Gastroesophageal sphincter (tissue), 3 donors: ENCODE results near the gene PLK3.
"Not testable (repeated sequence)": the region's sequence is repeated elsewhere in the genome, so short reads cannot be mapped to it uniquely, and the experiment has no call there.

Experiments
- CTCF ChIP-seq, 4 experiments: fragments of 200-600 bp in 2 of 4; fragments of 450-650 bp in 2 of 4; sonication (generic) in 1 of 4; IDR thresholded peaks; one replicate each; pipeline ENCODE4 v1.5.1; 2017 to 2019; ENCODE audit warnings: antibody characterized with exemption in 4 of 4, mild to moderate bottlenecking in 2 of 4, moderate library complexity in 2 of 4
- POLR2A ChIP-seq, 2 donors: fragments of 450-650 bp; IDR thresholded peaks; one replicate each; pipeline ENCODE4 v1.6.1; 2017; ENCODE audit warnings: antibody characterized with exemption in 2 of 2, mild to moderate bottlenecking in 2 of 2, moderate library complexity in 1 of 2

GRCh38 chr1:44797886-44798285, 2.3 kb upstream of the PLK3 start:
- not testable (repeated sequence) for TF ChIP-seq CTCF, POLR2A (IDR thresholded peaks at IDR 0.05)
